Stimulated activated CD8-positive, alpha-beta memory T cell treated with anti-CD3 and anti-CD28 coated beads, Interleukin-7, amount 100 ng/mL, for 1 hour (primary cell): ENCODE results near the gene OAT.
A peak's percentile ranks its signal among the peaks of the same experiment; 100 is the strongest.

Source experiments
- DNase-seq, 2 donors: peaks; one replicate each; pipeline ENCODE4 v3.0.0-alpha.2; 2020; ENCODE audit warnings: low read depth in 2 of 2

The OAT gene

DNA sequence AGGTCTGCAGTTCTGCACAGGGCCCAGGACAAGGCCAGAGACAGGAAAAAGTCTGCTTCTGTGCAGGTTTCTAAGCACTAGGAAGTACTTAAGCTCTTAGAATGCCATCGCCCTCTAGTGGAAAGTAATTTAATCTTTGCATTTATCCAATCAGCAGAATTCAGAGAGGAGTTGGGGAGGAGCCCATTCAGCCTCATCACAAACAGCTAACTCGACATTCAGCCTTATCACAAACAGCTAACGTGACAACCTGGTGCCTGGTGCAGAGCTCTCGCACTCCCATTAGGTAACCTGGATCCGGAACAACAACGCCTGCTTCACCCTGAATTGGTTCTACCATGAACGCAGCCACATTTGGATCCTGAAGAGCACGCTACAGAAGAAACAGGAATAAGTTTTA lies 15.2 kb downstream of the OAT start:
- DNase-seq, result no peak

DNA sequence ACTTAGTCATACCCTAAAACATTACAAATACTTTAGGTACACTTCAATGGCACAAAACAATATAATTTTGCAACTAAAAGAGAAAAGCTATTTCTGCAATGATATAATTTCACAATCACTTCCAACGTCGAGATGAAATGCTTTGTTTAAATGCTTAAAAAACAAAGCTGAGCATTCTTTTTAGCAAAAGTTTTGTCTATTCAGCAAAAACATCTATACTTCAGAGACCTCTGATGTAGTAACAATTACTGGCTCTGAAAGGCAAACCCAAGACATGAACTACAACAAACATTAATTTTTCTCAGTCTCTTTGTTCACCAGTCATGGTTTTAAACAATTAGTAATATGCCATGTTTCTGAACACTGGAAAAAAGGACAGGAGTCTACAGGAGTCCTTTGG lies 16.4 kb downstream of the OAT start:
- no peak for DNase-seq

DNA sequence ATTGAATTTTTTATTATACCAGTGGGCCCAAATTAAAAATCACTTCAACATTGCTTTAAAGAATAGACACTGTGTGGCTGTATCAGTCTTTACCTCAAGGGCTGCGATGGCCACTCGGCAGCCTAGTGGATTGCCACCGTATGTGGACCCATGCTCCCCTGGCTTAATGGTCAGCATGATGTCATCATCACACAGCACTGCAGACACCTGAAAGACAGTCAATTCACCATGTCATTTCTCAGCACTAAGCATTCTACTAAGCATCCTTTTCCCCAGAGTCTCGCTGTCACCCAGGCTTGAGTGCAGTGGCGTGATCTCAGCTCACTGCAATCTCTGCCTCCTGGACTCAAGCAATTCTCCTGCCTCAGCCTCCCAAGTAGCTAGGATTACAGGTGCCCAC lies 17.1 kb downstream of the OAT start:
- no peak for DNase-seq

DNA sequence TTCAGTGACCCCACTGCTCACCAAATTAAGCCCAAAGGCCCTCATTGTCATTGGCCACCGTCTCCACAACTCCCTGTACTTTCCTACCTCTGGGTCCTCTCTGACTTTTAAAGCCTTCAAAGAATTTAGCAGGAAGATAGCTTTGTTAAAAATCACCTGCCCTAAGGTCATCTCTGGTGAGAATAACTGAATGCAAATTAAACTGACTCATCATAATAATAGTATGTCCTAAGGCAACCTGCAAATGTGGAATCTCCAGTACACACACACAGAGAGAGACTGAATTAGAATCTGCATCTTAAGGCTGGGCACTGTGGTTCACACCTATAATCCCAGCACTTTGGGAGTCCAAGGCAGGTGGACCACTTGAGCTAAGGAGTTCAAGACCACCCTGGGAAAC lies 24.1 kb downstream of the OAT start:
- no peak for DNase-seq

DNA sequence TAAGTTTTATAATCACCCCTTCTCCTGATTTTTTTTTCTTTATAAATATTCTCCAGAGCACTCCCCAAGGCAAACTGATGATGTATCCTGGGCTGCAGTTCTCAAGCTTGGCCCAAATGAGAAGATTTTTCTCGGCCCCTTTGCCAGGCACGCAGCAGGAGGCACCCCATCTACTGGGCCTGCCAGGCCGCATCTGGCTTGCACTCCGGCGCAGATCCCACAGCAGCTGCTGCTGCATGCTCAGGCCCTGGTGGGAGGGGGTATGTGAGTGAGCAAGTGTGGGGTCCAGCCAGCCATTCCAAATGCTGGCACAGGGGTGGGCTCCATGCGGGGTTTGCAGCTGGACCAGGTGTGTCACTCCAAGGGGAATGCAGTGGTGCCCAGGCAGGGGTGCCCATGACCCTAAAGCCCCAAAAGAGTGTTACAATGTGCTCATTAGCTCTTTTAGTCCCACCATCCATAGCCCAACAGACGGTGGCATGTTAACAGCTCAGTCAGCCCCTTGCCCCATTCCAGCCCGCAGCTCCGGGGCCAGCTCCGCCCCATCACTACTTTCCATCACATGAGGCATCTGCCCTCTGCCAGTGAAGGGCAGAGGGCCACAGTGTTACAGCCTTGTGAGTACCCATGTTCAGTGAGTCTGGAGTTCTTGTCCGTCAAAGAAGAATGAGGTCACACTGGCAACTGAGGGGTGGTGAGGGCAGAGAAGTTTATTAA lies 25.9 kb downstream of the OAT start:
- DNase-seq, result no peak

DNA sequence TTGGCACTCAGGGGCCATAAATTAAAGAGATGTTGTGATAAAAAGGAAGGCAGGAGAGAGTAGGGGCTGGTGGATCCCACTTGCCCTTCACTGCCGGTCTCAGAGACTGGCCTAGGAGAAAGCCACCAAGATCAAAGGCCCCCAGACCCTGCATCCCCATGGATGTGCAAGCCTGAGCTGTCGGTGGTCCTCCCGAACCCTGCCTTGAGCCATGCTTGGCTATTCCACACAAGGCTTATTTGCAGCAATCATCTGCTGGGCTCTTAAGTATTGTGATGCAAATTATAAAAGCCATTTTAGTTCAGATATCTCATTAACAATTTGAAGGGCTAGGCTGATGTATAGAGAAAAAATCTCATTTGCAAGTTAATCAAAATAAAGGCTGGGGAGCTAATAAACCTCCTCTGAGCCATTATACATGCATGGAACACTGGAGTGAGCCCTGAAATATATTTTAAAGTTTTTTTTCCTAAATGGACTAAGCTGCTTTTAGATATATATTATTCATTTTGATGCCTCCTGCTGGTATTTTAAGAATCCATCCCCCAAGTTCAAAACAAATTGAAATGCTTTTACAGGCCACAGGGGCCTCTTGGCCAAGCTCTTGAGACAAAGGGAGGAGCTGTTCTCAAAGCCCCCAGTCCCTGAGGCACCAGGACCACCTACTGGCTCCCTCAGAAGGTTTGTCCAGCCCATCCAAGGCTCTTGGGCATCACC lies 28.1 kb downstream of the OAT start:
- DNase-seq, result no peak

DNA sequence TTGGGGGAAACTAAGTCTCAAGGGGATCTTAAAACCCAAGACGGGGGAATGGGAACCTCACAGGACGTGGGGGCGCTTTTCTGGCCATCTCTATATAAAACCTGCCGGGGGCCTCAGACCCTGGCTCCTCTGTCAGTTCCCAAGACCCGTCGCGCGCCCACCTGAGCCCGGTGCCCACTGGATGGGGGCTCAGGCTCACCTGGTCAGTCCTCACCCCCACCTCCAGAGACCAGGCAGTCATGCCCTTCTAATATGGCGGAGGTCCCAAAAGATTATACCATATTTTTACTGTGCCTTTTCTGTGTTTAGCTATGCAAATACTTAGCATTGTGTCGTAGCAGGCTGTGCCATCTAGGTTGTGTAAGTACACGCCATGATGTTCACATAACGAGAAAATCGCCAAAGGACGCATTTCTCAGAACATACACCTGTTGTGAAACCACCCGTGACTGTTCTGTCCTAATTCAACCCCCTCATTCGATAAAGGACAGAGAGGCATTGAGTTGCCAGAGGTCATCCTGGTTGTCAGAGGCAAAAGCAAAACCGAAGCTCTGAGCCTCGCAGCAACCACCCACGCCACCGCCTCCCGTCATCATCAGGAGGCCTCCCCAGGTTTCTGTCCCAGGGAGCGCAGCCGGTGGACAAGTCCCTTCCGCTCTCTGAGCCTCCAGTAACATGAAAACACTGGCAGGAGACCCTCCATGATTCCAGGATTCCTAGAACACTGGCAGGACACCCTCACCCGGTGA lies 28.9 kb downstream of the OAT start:
- DNase-seq, result no peak

DNA sequence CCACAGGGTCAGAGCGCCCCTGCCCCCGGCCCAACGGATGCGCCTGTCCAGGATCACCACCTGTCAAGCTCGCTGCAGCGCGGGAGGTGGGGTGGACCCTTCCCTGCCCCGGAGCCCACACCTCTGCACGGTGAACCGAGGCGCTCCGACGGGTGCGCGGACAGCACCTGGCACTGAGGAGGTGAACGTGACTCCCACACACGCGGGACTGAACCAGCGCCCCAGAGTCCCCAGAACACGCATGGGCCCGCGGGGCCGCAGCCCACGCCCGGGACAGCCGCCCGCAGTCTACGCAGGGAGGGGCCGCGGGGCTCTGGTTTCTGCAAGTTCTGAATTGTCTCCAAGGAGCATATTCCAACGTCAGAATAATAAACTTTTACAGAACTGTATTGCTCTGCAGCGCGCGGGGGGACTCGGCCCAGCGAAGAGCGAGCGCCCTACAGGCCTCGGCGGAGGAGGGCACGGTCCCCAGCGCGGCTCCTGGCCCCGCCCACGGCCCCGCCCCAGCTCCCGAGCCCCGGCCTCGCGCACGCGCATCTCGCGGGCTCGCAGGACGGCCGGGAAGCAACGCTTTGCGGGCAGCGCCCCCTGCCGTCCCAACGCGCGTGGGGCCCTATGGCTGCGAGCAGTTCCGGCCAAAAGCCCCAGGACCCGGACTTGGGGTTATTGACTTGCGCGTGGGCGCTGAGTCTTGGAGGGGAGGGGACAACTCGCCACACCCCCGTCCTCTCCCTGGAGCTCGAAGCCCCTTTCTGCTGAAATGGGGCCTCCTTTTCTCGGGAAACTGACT lies 29.7 kb downstream of the OAT start:
- DNase-seq, result peak; percentile 87 to 88

DNA sequence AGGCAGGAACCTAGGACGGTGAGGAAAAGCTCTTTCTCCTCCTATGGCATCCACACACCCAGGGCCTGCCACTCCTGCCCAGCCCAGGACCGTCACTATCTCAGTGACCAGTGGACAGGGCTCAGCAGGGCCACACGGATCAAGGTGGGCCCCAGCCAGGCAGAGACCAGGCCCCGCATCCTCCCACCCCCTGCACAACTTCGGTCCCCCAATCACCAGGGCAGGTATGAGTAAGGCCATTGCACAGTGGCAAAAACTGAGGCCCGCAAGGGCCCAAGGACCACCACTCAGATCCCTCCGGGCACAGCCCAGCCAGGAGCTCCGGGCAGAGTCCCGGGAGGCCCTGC lies 30.3 kb downstream of the OAT start:
- DNase-seq, result no peak

DNA sequence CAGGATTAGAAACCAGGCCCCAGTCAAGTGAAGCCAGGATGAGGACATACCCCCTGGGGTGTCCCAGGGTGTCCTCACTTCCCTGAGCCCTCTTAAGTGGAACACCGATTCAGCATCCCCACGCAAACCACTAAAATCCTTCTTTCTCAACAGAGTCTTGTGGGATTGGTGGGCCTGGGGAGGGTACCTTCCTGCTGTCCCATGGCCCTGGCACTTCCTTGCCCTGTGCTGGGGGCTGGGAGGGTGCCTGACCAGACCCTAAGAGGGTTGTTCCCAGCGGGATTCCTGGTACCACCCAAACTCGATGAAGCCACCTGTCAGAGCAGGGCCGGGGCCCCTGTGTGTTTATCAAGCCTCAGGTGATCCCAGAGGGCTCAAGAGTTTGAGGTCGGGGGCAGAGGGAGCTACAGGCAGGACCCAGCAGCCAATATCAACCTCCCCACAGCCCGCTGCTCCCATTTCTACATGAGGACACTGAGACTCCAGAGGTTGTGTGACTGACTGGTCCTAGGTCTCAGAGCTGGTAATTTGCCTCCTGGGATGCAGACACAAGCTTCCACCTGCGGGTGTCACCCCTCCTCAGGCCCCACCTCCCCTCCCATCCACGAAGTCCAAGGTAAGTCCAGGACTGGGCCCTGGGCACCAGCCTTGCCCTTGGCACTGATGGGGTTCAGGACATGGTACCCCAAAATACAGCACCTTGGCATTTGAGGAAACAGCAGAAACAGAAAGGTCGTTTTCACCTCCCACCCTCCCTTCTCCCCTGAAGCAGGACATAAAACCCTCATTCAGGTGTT lies 31.4 kb downstream of the OAT start:
- DNase-seq, result no peak

DNA sequence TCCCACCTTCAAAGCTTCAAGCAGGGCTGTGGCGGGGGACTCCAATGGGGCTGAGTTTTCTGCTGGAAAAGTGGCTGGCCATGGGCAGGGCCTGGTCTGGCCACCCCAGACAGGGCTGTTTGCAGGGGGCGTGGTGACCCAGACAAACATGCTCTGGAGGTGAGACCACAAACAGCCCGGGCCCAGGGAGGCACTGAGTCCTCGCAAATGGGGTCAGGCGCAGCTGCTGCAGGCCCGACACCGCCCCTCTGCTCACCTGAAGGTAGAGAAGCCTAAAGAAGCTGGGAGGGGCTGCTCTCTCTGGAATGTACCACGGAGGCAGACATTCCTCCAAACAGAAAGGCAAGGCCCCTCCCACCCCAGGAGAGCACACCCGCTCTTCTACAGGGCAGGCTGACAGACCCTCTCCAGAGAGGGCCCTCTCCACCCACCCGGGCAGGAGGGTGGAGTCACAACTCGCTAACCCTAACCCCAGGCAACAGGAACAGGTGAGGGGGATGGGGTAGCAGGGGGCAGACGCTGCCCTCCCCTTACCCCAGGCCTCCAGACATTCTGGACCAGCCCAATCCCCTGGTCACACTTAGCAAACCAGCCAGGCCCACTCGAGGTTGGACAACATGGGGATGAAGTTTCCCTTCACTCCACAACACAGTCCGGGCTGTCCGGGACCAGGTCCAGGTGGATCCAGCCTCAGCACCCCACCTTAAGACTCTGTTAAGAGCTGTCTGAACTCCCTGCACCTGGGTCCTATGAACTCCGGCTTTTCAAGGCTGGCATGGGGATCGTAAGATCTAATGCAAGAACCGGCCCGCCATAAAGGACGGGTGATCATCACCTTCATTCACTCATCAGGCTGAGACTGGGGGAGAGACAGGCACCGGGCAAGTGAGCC lies 32.3 kb downstream of the OAT start:
- no peak for DNase-seq

DNA sequence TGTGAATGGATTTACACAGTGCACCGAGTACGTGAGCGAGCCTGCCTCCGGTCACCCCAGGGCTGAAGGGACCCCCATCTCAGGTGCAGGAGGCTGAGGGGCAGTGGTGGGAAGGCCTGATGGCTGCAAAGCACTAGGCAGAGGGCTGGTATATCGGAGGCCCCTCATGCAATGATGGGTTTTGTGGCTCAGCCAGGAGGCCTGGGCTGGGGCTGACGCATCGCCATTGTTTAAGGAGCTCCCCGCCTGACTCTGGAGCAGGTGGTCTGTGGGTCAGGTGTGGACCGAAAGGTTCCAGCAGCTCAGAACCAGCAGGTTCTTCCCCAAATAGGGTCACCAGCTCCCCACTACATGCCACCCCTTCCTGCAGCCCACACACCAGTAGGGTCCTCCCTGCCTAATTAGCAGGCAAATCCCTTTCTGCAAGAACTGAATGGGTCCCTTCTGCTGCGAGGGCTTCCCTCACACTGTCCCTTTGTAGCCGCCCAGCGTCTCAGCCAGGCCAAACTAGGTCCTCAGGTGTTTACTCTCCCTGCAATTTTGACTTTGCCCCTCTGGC lies 33.0 kb downstream of the OAT start:
- no peak for DNase-seq

DNA sequence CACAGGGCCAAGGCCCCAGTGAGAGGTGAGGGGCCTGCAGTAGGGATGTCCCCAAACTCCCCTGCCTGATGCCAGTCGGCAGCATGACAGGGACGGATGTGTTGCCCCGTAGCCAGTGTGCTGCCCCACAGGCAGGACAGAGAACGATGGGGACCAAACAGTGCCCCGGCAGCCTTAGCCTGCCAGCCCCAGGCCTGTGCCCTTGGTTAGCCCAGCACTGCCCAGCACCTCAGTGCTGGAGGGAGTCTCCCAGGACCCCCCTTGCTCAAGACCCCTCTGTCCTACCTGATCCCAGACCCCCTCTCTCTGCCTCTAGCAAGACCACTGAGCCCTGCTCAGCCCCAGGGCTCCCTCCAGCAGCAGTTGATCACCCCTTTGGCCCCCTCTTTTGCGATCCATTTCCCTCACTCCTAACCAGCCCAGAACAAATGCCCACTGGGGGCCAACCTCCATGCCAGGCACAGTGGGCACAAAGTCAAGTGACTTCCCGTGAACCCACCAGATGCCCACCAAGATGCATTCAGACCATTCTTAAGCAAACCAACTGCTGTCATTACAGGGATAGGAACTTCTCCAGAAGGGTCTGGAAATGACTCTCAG lies 34.0 kb downstream of the OAT start:
- DNase-seq, result no peak

DNA sequence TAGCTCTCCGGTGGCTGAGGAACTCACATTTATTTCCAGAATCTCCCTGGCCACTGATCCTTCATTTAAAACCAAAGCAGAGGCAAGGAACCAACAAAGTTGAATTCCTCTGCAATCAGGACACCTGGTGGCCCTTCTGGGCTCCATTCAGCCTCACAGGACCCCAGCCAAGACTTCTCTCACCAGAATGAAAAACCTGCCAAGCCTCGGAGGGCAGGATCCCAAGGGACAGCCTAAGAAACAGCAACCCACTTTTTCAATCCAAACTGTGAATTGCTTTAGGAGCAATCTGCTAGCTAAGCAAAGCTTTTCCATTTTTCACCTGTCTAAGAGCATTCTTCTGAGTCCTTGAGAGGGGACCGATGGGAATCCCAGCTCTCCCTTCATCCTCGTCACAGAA lies 34.6 kb downstream of the OAT start:
- no peak for DNase-seq

DNA sequence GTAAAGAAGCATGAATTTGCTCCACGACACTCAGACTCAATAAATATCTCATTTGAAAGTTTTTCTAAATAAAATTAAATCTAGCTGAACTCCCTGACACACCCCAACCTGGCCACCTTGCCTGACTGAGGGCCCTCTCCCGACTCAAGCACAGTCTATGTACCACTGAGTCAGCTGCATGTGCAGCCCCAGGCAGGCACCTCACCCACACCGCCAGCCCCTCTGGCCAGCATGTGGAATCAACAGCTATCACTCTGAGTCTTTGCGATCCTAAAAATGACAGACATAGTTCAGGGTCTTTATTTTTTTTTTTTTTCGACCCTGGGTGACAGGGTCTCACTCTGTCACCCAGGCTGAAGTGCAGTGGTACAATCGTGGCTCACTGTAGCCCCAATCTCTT lies 35.2 kb downstream of the OAT start:
- no peak for DNase-seq

DNA sequence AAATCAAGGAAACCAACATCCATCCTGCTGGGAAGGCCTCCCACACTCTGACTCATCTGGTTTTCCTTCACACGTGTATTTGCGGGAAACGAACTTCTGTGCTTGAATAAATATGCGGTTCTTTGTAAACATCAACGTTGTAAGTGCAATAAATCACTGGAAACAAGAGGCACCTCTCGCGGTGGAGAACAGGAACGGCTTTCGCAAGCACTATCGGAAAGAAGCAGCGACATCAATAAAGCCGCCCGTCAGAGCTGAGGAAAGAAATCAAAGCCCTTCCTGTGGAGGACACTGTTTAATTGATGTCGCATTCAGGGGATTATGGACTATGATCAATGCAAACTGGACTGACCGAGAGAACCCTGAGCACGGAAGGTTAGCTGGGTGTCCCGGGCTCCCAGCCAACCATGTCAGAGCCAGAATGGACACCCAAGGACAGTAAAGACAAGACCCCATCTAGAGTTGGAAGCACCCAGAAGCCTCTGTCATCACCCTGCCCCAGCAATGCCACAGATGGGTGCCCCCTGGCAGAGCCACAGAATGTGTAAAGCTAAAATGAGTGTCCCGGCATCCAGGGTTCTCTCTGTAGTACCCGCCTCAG lies 37.6 kb downstream of the OAT start:
- DNase-seq, result no peak

DNA sequence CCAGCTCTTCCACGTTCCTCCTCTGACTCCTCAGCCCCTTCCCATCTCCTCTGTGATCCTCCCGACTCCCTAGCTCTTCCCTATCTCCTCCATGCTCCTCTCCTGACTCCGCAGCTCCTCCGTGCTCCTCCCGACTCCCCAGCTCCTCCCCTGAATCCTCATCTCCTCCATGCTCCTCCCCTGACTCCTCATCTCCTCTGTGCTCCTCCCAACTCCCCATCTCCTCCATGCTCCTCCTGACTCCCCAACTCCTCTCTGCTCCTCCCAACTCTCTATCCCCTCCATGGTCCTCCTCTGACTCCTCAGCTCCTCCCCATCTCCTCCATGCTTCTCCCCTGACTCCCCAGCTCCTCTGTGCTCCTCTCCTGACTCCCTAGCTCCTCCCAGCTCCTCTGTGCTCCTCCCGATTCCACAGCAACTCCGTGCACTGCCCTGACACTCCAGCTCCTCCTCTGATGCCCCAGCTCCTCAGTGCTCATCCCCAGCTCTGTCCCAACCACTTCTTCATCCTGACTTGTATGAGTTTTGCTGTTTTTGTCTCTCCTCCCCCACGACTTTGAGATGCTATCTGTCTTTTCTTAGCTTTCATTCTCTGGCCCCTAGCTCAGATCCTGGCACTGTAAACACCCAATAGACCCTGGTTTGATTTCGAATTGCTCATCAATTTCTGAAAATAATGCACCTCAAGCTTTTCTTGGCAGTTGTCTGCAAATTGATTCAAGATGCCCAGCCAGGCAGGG lies 38.3 kb downstream of the OAT start:
- no peak for DNase-seq

DNA sequence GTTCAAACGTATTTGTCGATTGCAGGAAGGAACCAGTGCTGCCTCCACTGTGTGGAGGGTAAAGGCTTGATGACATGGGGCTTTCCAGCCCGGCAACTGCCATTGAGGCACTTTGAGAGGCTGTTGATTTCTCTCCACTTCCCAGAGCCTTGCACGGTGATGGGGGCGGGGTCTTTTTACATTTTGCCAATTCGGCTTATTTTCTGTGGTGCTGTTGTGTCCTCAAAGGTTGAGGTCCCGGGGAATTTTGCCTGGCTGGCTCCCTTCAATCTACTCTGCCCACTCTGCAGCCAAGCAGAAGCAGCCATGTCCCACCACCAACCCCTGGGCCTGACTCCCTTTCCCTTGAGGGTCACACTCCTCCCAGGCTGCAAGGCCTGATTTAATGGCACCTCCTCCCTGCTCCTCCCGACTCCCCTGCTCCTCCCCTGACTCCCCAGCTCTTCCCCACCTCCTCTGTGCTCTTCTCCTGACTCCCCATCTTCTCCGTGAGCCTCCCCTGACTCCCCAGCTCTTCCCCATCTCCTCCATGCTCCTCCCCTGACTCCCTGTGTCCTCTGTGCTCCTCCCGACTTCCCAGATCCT lies 39.0 kb downstream of the OAT start:
- DNase-seq, result no peak
